Panc1 (cell line): Measurements from ENCODE around the gene AGER.

ENCODE experiments used
- CTCF ChIP-seq: fragments of 450-650 bp; IDR thresholded peaks from 2 replicates; pipeline ENCODE4 v1.5.1; 2017; ENCODE audit warnings: mild to moderate bottlenecking
- REST ChIP-seq, 2 experiments: IDR thresholded peaks; 2 replicates each; pipeline ENCODE4 v1.6.1; 2011 to 2012; ENCODE audit warnings: low read depth in 2 of 2, control low read depth in 1 of 2, low read length in 1 of 2, mild to moderate bottlenecking in 1 of 2, moderate library complexity in 1 of 2; ENCODE audit not compliant: insufficient read depth in 1 of 2

- TF ChIP-seq CTCF = no peak
- no peak for TF ChIP-seq REST (IDR thresholded peaks at IDR 0.05; ENCODE audit: insufficient read depth in 1 of 2, low read depth in 2 of 2, low read length in 1 of 2)
These were observed 4.2 kb downstream of the AGER start for GRCh38 chr6:32179766-32180405.
